ACC112 (cell line): ENCODE measurements around the gene PACSIN1.

Experiments used
- H2AFZ ChIP-seq: fragments of 200-600 bp; sonication (generic); one replicate; pipeline ENCODE4 v1.6.0; 2017; ENCODE audit warnings: antibody characterized with exemption, low read length; ENCODE audit not compliant: unreplicated experiment
- H3K27ac ChIP-seq: fragments of 200-600 bp; sonication (generic); 2 replicates; pipeline ENCODE4 v1.5.1; 2014; ENCODE audit warnings: low read depth, mild to moderate bottlenecking, antibody characterized with exemption, low read length, moderate library complexity
- H3K27me3 ChIP-seq: fragments of 200-600 bp; sonication (generic); 2 replicates; pipeline ENCODE4 v1.6.1; 2014; ENCODE audit warnings: mild to moderate bottlenecking, antibody characterized with exemption, low read length, moderate library complexity, mixed read lengths; ENCODE audit not compliant: insufficient read depth
- H3K36me3 ChIP-seq: fragments of 200-600 bp; sonication (generic); 2 replicates; pipeline ENCODE4 v1.6.1; 2016; ENCODE audit warnings: mild to moderate bottlenecking, antibody characterized with exemption, low read length, moderate library complexity, mixed read lengths; ENCODE audit not compliant: insufficient read depth
- H3K4me1 ChIP-seq: fragments of 200-600 bp; sonication (generic); one replicate; pipeline ENCODE4 v1.6.1; 2016; ENCODE audit warnings: low read length, mixed read lengths; ENCODE audit not compliant: insufficient read depth, unreplicated experiment, control insufficient read depth
- H3K4me3 ChIP-seq: fragments of 200-600 bp; sonication (generic); 2 replicates; pipeline ENCODE4 v1.5.1; 2014; ENCODE audit warnings: mild to moderate bottlenecking, low read depth, low read length
- H3K79me2 ChIP-seq: fragments of 200-600 bp; sonication (generic); one replicate; pipeline ENCODE4 v1.6.0; 2016; ENCODE audit warnings: low read length; ENCODE audit not compliant: control insufficient read depth, unreplicated experiment, insufficient read depth

Gene PACSIN1

GRCh38 chr6:34506718-34507117, 40.8 kb downstream of the PACSIN1 start:
- H3K27ac ChIP-seq = no peak overlapping the region
- no peaks in the 10 kb centered on the region for H3K4me1 ChIP-seq
- peaks cover 8% of the 10 kb centered on the region; the same call in 1 of the 2 replicates for H3K27me3 ChIP-seq
- H3K36me3 ChIP-seq = no peaks in the 10 kb centered on the region
- H2AFZ ChIP-seq = no peak overlapping the region
- H3K4me3 ChIP-seq = no peak overlapping the region
- H3K79me2 ChIP-seq = no peaks in the 10 kb centered on the region

- no peaks in the 10 kb centered on the region for H3K4me1 ChIP-seq
- H2AFZ ChIP-seq = no peak overlapping the region
- peaks cover 8% of the 10 kb centered on the region; the same call in 1 of the 2 replicates for H3K27me3 ChIP-seq
- no peaks in the 10 kb centered on the region for H3K36me3 ChIP-seq
- H3K79me2 ChIP-seq = no peaks in the 10 kb centered on the region
- no peak overlapping the region for H3K27ac ChIP-seq
- H3K4me3 ChIP-seq = no peak overlapping the region
These were observed 42.5 kb downstream of the PACSIN1 start for GRCh38 chr6:34508425-34508824.

GRCh38 chr6:34509782-34510181, 43.9 kb downstream of the PACSIN1 start:
- Histone ChIP-seq H3K36me3 (no peaks in the 10 kb centered on the region), H3K4me1 (no peaks in the 10 kb centered on the region), H3K79me2 (no peaks in the 10 kb centered on the region), H3K27me3 (peaks cover 19% of the 10 kb centered on the region; the same call in 1 of the 2 replicates), H3K4me3 (no peak overlapping the region), H3K27ac (no peak overlapping the region), H2AFZ (no peak overlapping the region)

GRCh38 chr6:34510299-34510698, 44.4 kb downstream of the PACSIN1 start:
- Histone ChIP-seq H2AFZ (no peak overlapping the region), H3K79me2 (no peaks in the 10 kb centered on the region), H3K4me3 (no peak overlapping the region), H3K27me3 (peaks cover 25% of the 10 kb centered on the region), H3K36me3 (no peaks in the 10 kb centered on the region), H3K27ac (no peak overlapping the region), H3K4me1 (no peaks in the 10 kb centered on the region)

GRCh38 chr6:34511214-34511914, 45.5 kb downstream of the PACSIN1 start:
- H3K36me3 ChIP-seq = no peaks in the 10 kb centered on the region
- H3K4me1 ChIP-seq = no peaks in the 10 kb centered on the region
- peaks cover 25% of the 10 kb centered on the region for H3K27me3 ChIP-seq
- no peak overlapping the region for H2AFZ ChIP-seq
- no peak overlapping the region for H3K27ac ChIP-seq
- H3K79me2 ChIP-seq = no peaks in the 10 kb centered on the region
- H3K4me3 ChIP-seq = no peak overlapping the region

- no peaks in the 10 kb centered on the region for H3K36me3 ChIP-seq
- H3K27ac ChIP-seq = no peak overlapping the region
- no peak overlapping the region for H2AFZ ChIP-seq
- peaks cover 25% of the 10 kb centered on the region for H3K27me3 ChIP-seq
- H3K4me3 ChIP-seq = no peak overlapping the region
- H3K79me2 ChIP-seq = no peaks in the 10 kb centered on the region
- H3K4me1 ChIP-seq = no peaks in the 10 kb centered on the region
These were observed 46.2 kb downstream of the PACSIN1 start for GRCh38 chr6:34511915-34512737.

GRCh38 chr6:34512738-34513115, 46.9 kb downstream of the PACSIN1 start:
- H3K27ac ChIP-seq = no peak overlapping the region
- no peak overlapping the region for H2AFZ ChIP-seq

GRCh38 chr6:34513646-34514045, 47.8 kb downstream of the PACSIN1 start:
- H3K79me2 ChIP-seq = no peaks in the 10 kb centered on the region
- H3K27ac ChIP-seq = no peak overlapping the region
- no peak overlapping the region for H3K4me3 ChIP-seq
- H2AFZ ChIP-seq = no peak overlapping the region
- H3K36me3 ChIP-seq = no peaks in the 10 kb centered on the region
- H3K27me3 ChIP-seq = peaks cover 25% of the 10 kb centered on the region
- no peaks in the 10 kb centered on the region for H3K4me1 ChIP-seq

More at GRCh38 chr6:34512738-34513115, 46.9 kb downstream of the PACSIN1 start:
- Histone ChIP-seq H3K4me1 (no peaks in the 10 kb centered on the region), H3K27me3 (peaks cover 25% of the 10 kb centered on the region), H3K4me3 (no peak overlapping the region), H3K36me3 (no peaks in the 10 kb centered on the region), H3K79me2 (no peaks in the 10 kb centered on the region)

- Histone ChIP-seq H3K27me3 (peaks cover 24% of the 10 kb centered on the region), H3K4me1 (no peaks in the 10 kb centered on the region), H3K79me2 (no peaks in the 10 kb centered on the region), H2AFZ (no peak overlapping the region), H3K4me3 (no peak overlapping the region), H3K36me3 (no peaks in the 10 kb centered on the region), H3K27ac (no peak overlapping the region)
These were observed 48.2 kb downstream of the PACSIN1 start for GRCh38 chr6:34514112-34514511.

- H3K36me3 ChIP-seq = no peaks in the 10 kb centered on the region
- no peak overlapping the region for H2AFZ ChIP-seq
- H3K4me3 ChIP-seq = no peak overlapping the region
- H3K27me3 ChIP-seq = peaks cover 20% of the 10 kb centered on the region
- no peaks in the 10 kb centered on the region for H3K4me1 ChIP-seq
- no peaks in the 10 kb centered on the region for H3K79me2 ChIP-seq
- no peak overlapping the region for H3K27ac ChIP-seq
These were observed 49.0 kb downstream of the PACSIN1 start for GRCh38 chr6:34514593-34515472.
